CD14-positive monocyte (primary cell): ENCODE results near the gene PTPRD. TPM values are rescaled to one million over a fixed set of nuclear protein-coding genes. Genes with fewer than 3 reads are reported as not detected.

Experiments used
- DNase-seq, 3 donors: peaks; one replicate each; pipeline ENCODE4 v3.0.0-alpha.2; 2011 to 2022
- H2AFZ ChIP-seq: 2 replicates; pipeline ENCODE4 v1.6.0; 2012; ENCODE audit warnings: mild to moderate bottlenecking, low read depth, low read length, inconsistent platforms; ENCODE audit not compliant: insufficient read depth, poor library complexity, severe bottlenecking
- H3K27ac ChIP-seq, 2 donors: 1 replicate in 1 of 2; 2 replicates in 1 of 2; pipeline ENCODE4 v1.5.1; 2012 to 2013; ENCODE audit warnings: low read length in 2 of 2, control low read depth in 1 of 2, inconsistent platforms in 1 of 2, low read depth in 1 of 2, mild to moderate bottlenecking in 1 of 2
- H3K27me3 ChIP-seq, 2 donors: one replicate each; pipeline versions ENCODE4 v1.6.0 to v1.6.1; 2011 to 2013; ENCODE audit warnings: low read length in 2 of 2; ENCODE audit not compliant: control insufficient read depth in 2 of 2, insufficient read depth in 2 of 2
- H3K36me3 ChIP-seq, 2 donors: replicated peaks in 1 of 2; 1 replicate in 1 of 2; 2 replicates in 1 of 2; pipeline versions ENCODE4 v1.5.1 to v1.6.1; 2012 to 2013; ENCODE audit warnings: low read length in 2 of 2, control low read depth in 1 of 2, inconsistent platforms in 1 of 2, mild to moderate bottlenecking in 1 of 2; ENCODE audit not compliant: insufficient read depth in 2 of 2, control insufficient read depth in 1 of 2
- H3K4me1 ChIP-seq, 2 donors: 1 replicate in 1 of 2; 2 replicates in 1 of 2; pipeline versions ENCODE4 v1.5.1 to v1.6.1; 2012 to 2013; ENCODE audit warnings: low read length in 2 of 2, control low read depth in 1 of 2, inconsistent platforms in 1 of 2, mild to moderate bottlenecking in 1 of 2, moderate library complexity in 1 of 2; ENCODE audit not compliant: insufficient read depth in 2 of 2, control insufficient read depth in 1 of 2
- H3K4me2 ChIP-seq: replicated peaks from 2 replicates; pipeline ENCODE3; 2012; ENCODE audit warnings: low read length, moderate library complexity, mild to moderate bottlenecking; ENCODE audit not compliant: poor library complexity, severe bottlenecking; ENCODE audit errors: extremely low read depth
- H3K4me3 ChIP-seq, 3 experiments: fragments of 200-600 bp in 1 of 3; sonication (generic) in 1 of 3; replicated peaks in 1 of 3; 1 replicate in 2 of 3; 2 replicates in 1 of 3; pipeline ENCODE4 v1.5.1; 2011 to 2013; ENCODE audit warnings: low read length in 3 of 3, mild to moderate bottlenecking in 3 of 3, control low read depth in 2 of 3, low read depth in 2 of 3, inconsistent platforms in 1 of 3, moderate library complexity in 1 of 3
- H3K79me2 ChIP-seq: 2 replicates; pipeline ENCODE4 v1.6.0; 2012; ENCODE audit warnings: mild to moderate bottlenecking, control low read depth, inconsistent platforms, low read length, moderate library complexity; ENCODE audit not compliant: insufficient read depth
- H3K9ac ChIP-seq: 2 replicates; pipeline ENCODE4 v1.6.0; 2017; ENCODE audit warnings: low read length, mild to moderate bottlenecking; ENCODE audit not compliant: insufficient read depth, poor library complexity, severe bottlenecking
- H3K9me3 ChIP-seq, 2 donors: replicated peaks in 1 of 2; 1 replicate in 1 of 2; 2 replicates in 1 of 2; pipeline versions ENCODE4 v1.5.1 to v1.6.1; 2012 to 2013; ENCODE audit warnings: low read length in 2 of 2, control low read depth in 1 of 2; ENCODE audit not compliant: control insufficient read depth in 1 of 2, insufficient read depth in 1 of 2
- H4K20me1 ChIP-seq: 2 replicates; pipeline ENCODE4 v1.6.0; 2012; ENCODE audit warnings: mild to moderate bottlenecking, low read length, control low read depth, moderate library complexity; ENCODE audit not compliant: insufficient read depth
- H3K27ac Mint-ChIP-seq, 7 donors: one replicate each; pipeline ENCODE4 v1.8.0; 2020; ENCODE audit warnings: mild to moderate bottlenecking in 7 of 7, mixed read lengths in 7 of 7, moderate library complexity in 6 of 7, inconsistent platforms in 2 of 7
- H3K27me3 Mint-ChIP-seq, 3 donors: one replicate each; pipeline ENCODE4 v1.8.0; 2021 to 2022; ENCODE audit warnings: low read depth in 3 of 3, mild to moderate bottlenecking in 3 of 3, mixed read lengths in 3 of 3, moderate library complexity in 3 of 3, inconsistent platforms in 1 of 3
- H3K36me3 Mint-ChIP-seq, 2 donors: one replicate each; pipeline ENCODE4 v1.8.0; 2020; ENCODE audit warnings: mixed read lengths in 2 of 2, inconsistent platforms in 1 of 2, mild to moderate bottlenecking in 1 of 2
- H3K4me1 Mint-ChIP-seq: one replicate; pipeline ENCODE4 v1.8.0; 2020; ENCODE audit warnings: mild to moderate bottlenecking, mixed read lengths
- H3K4me3 Mint-ChIP-seq, 2 donors: one replicate each; pipeline ENCODE4 v1.8.0; 2020; ENCODE audit warnings: mild to moderate bottlenecking in 2 of 2, mixed read lengths in 2 of 2, moderate library complexity in 1 of 2
- H3K9me3 Mint-ChIP-seq, 7 donors: one replicate each; pipeline ENCODE4 v1.8.0; 2020 to 2022; ENCODE audit warnings: mixed read lengths in 7 of 7, mild to moderate bottlenecking in 6 of 7, moderate library complexity in 6 of 7, inconsistent platforms in 2 of 7
- CTCF ChIP-seq: fragments of 200-600 bp; IDR thresholded peaks from one replicate; pipeline ENCODE4 v1.8.0; 2022; ENCODE audit warnings: antibody characterized with exemption, mild to moderate bottlenecking
- WGBS: methylation state at CpG from one replicate; pipeline ENCODE4 v1.1.5; 2013; ENCODE audit warnings: missing lambda C conversion rate; ENCODE audit not compliant: insufficient coverage; 5-methylcytosine and 5-hydroxymethylcytosine counted together
- intact Hi-C, 2 donors: fragments of 100-400 bp; cut with micrococcal nuclease; formaldehyde crosslinking; loops; one replicate each; pipeline versions ENCODE4 v1.15.0 to v1.15.1; 2023
- polyA plus RNA-seq, 3 donors: library from polyadenylated mRNA; depleted of rRNA in 1 of 3; unstranded in 2 of 3; stranded (reverse) in 1 of 3; fragments of 300-500 nt in 2 of 3; fragments of >200 nt in 1 of 3; fragmentation: Illumina TruSeq in 2 of 3; gene quantifications; 1 replicate in 2 of 3; 2 replicates in 1 of 3; pipeline ENCODE4 v1.2.3, GENCODE V29; 2012 to 2021

The PTPRD gene
- polyA plus RNA-seq, 3 donors = not detected

GRCh38 chr9:8394341-8394740 lies 2218.5 kb downstream of the PTPRD start:
- H3K4me1 ChIP-seq = no peaks in the 10 kb centered on the region
- H3K27me3 Mint-ChIP-seq = peaks cover 0 to 2% (median 2%) of the 10 kb centered on the region in 3 donors
- WGBS = no CpG with 5 or more reads among the region's 1 CpG
- H4K20me1 ChIP-seq = no peaks in the 10 kb centered on the region
- H3K36me3 Mint-ChIP-seq = no peaks in the 10 kb centered on the region
- no peaks in the 10 kb centered on the region for H3K4me1 Mint-ChIP-seq
- no peak overlapping the region for H3K27ac Mint-ChIP-seq
- no peaks in the 10 kb centered on the region for H3K27me3 ChIP-seq
- no peaks in the 10 kb centered on the region for H3K36me3 ChIP-seq
- H3K4me2 ChIP-seq = no peak overlapping the region
- TF ChIP-seq CTCF = no peak
- intact Hi-C loops = no loop called here
- no peak for DNase-seq
- no peaks in the 10 kb centered on the region for H3K79me2 ChIP-seq
- no peak overlapping the region for H2AFZ ChIP-seq
- H3K4me3 Mint-ChIP-seq = no peak overlapping the region
- no peak overlapping the region for H3K9ac ChIP-seq
- no peak overlapping the region for H3K27ac ChIP-seq
- H3K4me3 ChIP-seq = no peak overlapping the region
- H3K9me3 ChIP-seq = no peaks in the 10 kb centered on the region
- peaks cover 0 to 2% (median 0%) of the 10 kb centered on the region in 7 donors for H3K9me3 Mint-ChIP-seq

GRCh38 chr9:8392866-8393265 lies 2219.9 kb downstream of the PTPRD start:
- H3K36me3 ChIP-seq = no peaks in the 10 kb centered on the region
- no peak for DNase-seq
- no peak overlapping the region for H3K27ac ChIP-seq
- no peak overlapping the region for H3K27ac Mint-ChIP-seq
- no peak overlapping the region for H3K4me3 Mint-ChIP-seq
- intact Hi-C loops = no loop called here
- no peaks in the 10 kb centered on the region for H3K4me1 ChIP-seq
- H2AFZ ChIP-seq = no peak overlapping the region
- no peak overlapping the region for H3K4me2 ChIP-seq
- no peak for TF ChIP-seq CTCF
- H3K79me2 ChIP-seq = no peaks in the 10 kb centered on the region
- H4K20me1 ChIP-seq = no peaks in the 10 kb centered on the region
- peaks cover 0 to 2% (median 0%) of the 10 kb centered on the region in 7 donors for H3K9me3 Mint-ChIP-seq
- H3K4me1 Mint-ChIP-seq = no peaks in the 10 kb centered on the region
- no peaks in the 10 kb centered on the region for H3K9me3 ChIP-seq
- H3K27me3 Mint-ChIP-seq = peaks cover 0 to 5% (median 2%) of the 10 kb centered on the region in 3 donors
- no peak overlapping the region for H3K4me3 ChIP-seq
- H3K27me3 ChIP-seq = no peaks in the 10 kb centered on the region
- H3K36me3 Mint-ChIP-seq = no peaks in the 10 kb centered on the region
- no peak overlapping the region for H3K9ac ChIP-seq
